H1 (cell line): ENCODE results near the gene GLT8D1. TPM values are rescaled to one million over a fixed set of nuclear protein-coding genes. Genes with fewer than 3 reads are reported as not detected.

Source experiments
- CTCF ChIA-PET: fragments of 300-600 bp; sonication (Branson Sonifier 250); formaldehyde crosslinking; loops from one replicate; lab custom pipeline; 2021; ENCODE audit not compliant: partially characterized antibody; lab: Charles Lee
- POLR2A ChIA-PET: fragments of 300-600 bp; sonication (Branson Sonifier 250); formaldehyde crosslinking; loops from one replicate; lab custom pipeline; 2021; ENCODE audit warnings: inconsistent platforms; ENCODE audit not compliant: partially characterized antibody; lab: Charles Lee
- DNase-seq, 2 experiments: peaks; one replicate each; pipeline versions ENCODE4 v3.0.0 to v3.0.0-alpha.2; 2010 to 2022; ENCODE audit warnings: low spot score in 2 of 2, low read depth in 1 of 2, mixed read lengths in 1 of 2
- FAIRE-seq: peaks from 2 replicates; lab custom pipeline; 2011; peaks lifted over from hg19 to GRCh38; lab: Jason Lieb, UNC
- H2AFZ ChIP-seq: 2 replicates; pipeline ENCODE4 v1.8.1; 2012; ENCODE audit warnings: low read length, inconsistent platforms
- H2AK5ac ChIP-seq: 2 replicates; pipeline ENCODE4 v1.6.1; 2013; ENCODE audit warnings: low read depth, low read length
- H2BK120ac ChIP-seq: replicated peaks from 2 replicates; pipeline ENCODE3; 2013; ENCODE audit warnings: low read depth, low read length, inconsistent platforms
- H2BK12ac ChIP-seq: 2 replicates; pipeline ENCODE4 v1.6.1; 2013; ENCODE audit warnings: low read depth, low read length
- H2BK15ac ChIP-seq: 2 replicates; pipeline ENCODE4 v1.6.1; 2013; ENCODE audit warnings: low read length
- H2BK20ac ChIP-seq: 2 replicates; pipeline ENCODE4 v1.6.1; 2013; ENCODE audit warnings: low read length
- H2BK5ac ChIP-seq: 2 replicates; pipeline ENCODE4 v1.6.1; 2013; ENCODE audit warnings: low read depth, low read length
- H3K14ac ChIP-seq: 2 replicates; pipeline ENCODE4 v1.6.1; 2013; ENCODE audit warnings: inconsistent platforms; ENCODE audit not compliant: insufficient read length
- H3K18ac ChIP-seq: 2 replicates; pipeline ENCODE4 v1.6.1; 2013; ENCODE audit warnings: low read length; ENCODE audit errors: extremely low read depth
- H3K23ac ChIP-seq: 2 replicates; pipeline ENCODE4 v1.6.1; 2013; ENCODE audit warnings: inconsistent platforms; ENCODE audit not compliant: insufficient read length
- H3K23me2 ChIP-seq: 2 replicates; pipeline ENCODE4 v1.6.1; 2013; ENCODE audit warnings: low read depth, low read length
- H3K27ac ChIP-seq: 2 replicates; pipeline ENCODE4 v1.6.1; 2011; ENCODE audit warnings: low read depth, low read length, inconsistent platforms
- H3K27me3 ChIP-seq, 4 experiments: replicated peaks in 1 of 4; 1 replicate in 1 of 4; 2 replicates in 3 of 4; pipeline versions ENCODE4 v1.6.1 to v1.8.1; 2011 to 2013; ENCODE audit warnings: low read length in 3 of 4, mild to moderate bottlenecking in 3 of 4, inconsistent platforms in 2 of 4, mixed read lengths in 2 of 4, moderate library complexity in 1 of 4; ENCODE audit not compliant: control insufficient read depth in 3 of 4, insufficient read depth in 3 of 4; ENCODE audit errors: extremely low read depth in 1 of 4
- H3K36me3 ChIP-seq, 4 experiments: 2 replicates each; pipeline versions ENCODE4 v1.6.1 to v1.8.1; 2011 to 2013; ENCODE audit warnings: mild to moderate bottlenecking in 4 of 4, low read length in 3 of 4, moderate library complexity in 2 of 4, control low read depth in 1 of 4, inconsistent platforms in 1 of 4; ENCODE audit not compliant: insufficient read depth in 4 of 4, control insufficient read depth in 2 of 4
- H3K4ac ChIP-seq: replicated peaks from 2 replicates; pipeline ENCODE3; 2013; ENCODE audit warnings: low read length, low read depth, mixed read lengths, inconsistent platforms; ENCODE audit not compliant: insufficient read length
- H3K4me1 ChIP-seq, 4 experiments: replicated peaks in 1 of 4; 1 replicate in 1 of 4; 2 replicates in 3 of 4; pipeline versions ENCODE4 v1.6.1 to v1.8.1; 2011 to 2013; ENCODE audit warnings: low read length in 3 of 4, inconsistent platforms in 2 of 4, mixed read lengths in 1 of 4; ENCODE audit not compliant: insufficient read depth in 4 of 4, control insufficient read depth in 3 of 4
- H3K4me2 ChIP-seq, 2 experiments: 2 replicates each; pipeline versions ENCODE4 v1.6.1 to v1.8.1; 2011 to 2013; ENCODE audit warnings: low read depth in 2 of 2, low read length in 2 of 2, control low read depth in 1 of 2, inconsistent platforms in 1 of 2, mild to moderate bottlenecking in 1 of 2; ENCODE audit not compliant: insufficient read depth in 1 of 2
- H3K4me3 ChIP-seq, 4 experiments: fragments of 200-600, 300-600 bp in 1 of 4; sonication (generic), shearing (Covaris generic), sonication (Bioruptor Twin) in 1 of 4; 2 replicates each; pipeline versions ENCODE4 v1.5.1 to v1.8.1; 2011 to 2016; ENCODE audit warnings: low read length in 4 of 4, low read depth in 3 of 4, control low read depth in 2 of 4, inconsistent platforms in 2 of 4, mild to moderate bottlenecking in 2 of 4, mixed read lengths in 1 of 4, moderate library complexity in 1 of 4; ENCODE audit not compliant: insufficient read depth in 2 of 4; ENCODE audit errors: extremely low read depth in 1 of 4
- H3K56ac ChIP-seq: replicated peaks from 2 replicates; pipeline ENCODE3; 2013; ENCODE audit warnings: low read depth, mild to moderate bottlenecking, mixed read lengths, low read length, inconsistent platforms; ENCODE audit not compliant: insufficient read length
- H3K79me1 ChIP-seq: 2 replicates; pipeline ENCODE4 v1.6.1; 2013; ENCODE audit warnings: low read depth, low read length, control low read depth
- H3K79me2 ChIP-seq, 2 experiments: 2 replicates each; pipeline versions ENCODE4 v1.6.1 to v1.8.1; 2012 to 2013; ENCODE audit warnings: low read length in 2 of 2, mild to moderate bottlenecking in 2 of 2, inconsistent platforms in 1 of 2; ENCODE audit not compliant: insufficient read depth in 2 of 2, control insufficient read depth in 1 of 2
- H3K9ac ChIP-seq, 4 experiments: replicated peaks in 1 of 4; 1 replicate in 1 of 4; 2 replicates in 3 of 4; pipeline versions ENCODE4 v1.6.1 to v1.8.1; 2011 to 2013; ENCODE audit warnings: low read depth in 3 of 4, low read length in 3 of 4, control low read depth in 2 of 4, mild to moderate bottlenecking in 2 of 4, moderate library complexity in 2 of 4, inconsistent platforms in 1 of 4; ENCODE audit errors: extremely low read depth in 1 of 4
- H3K9me3 ChIP-seq, 2 experiments: 2 replicates each; pipeline versions ENCODE4 v1.6.1 to v1.8.1; 2012 to 2013; ENCODE audit warnings: mild to moderate bottlenecking in 2 of 2, moderate library complexity in 2 of 2, control low read depth in 1 of 2, inconsistent platforms in 1 of 2, low read depth in 1 of 2, low read length in 1 of 2, mixed read lengths in 1 of 2; ENCODE audit not compliant: insufficient read depth in 2 of 2
- H4K20me1 ChIP-seq, 2 experiments: replicated peaks in 1 of 2; 2 replicates each; pipeline versions ENCODE3 to v1.8.1; 2011 to 2013; ENCODE audit warnings: inconsistent platforms in 2 of 2, low read length in 2 of 2, mild to moderate bottlenecking in 1 of 2; ENCODE audit not compliant: insufficient read depth in 2 of 2, control insufficient read depth in 1 of 2
- H4K5ac ChIP-seq: 2 replicates; pipeline ENCODE4 v1.6.1; 2013; ENCODE audit warnings: low read length, low read depth, mixed read lengths, inconsistent platforms; ENCODE audit not compliant: insufficient read length
- H4K8ac ChIP-seq: 2 replicates; pipeline ENCODE4 v1.8.0; 2013; ENCODE audit warnings: mild to moderate bottlenecking, moderate library complexity, low read length, inconsistent platforms; ENCODE audit not compliant: insufficient read depth; ENCODE audit errors: extremely low read depth
- H4K91ac ChIP-seq: replicated peaks from 2 replicates; pipeline ENCODE3; 2013; ENCODE audit warnings: low read length, mixed read lengths, inconsistent platforms; ENCODE audit not compliant: insufficient read length
- ASH2L ChIP-seq: fragments of 200-600, 300-600 bp; sonication (generic); IDR thresholded peaks from one replicate; pipeline ENCODE4 v1.7.1; 2017; ENCODE audit warnings: low read length
- ATF2 ChIP-seq: IDR thresholded peaks from 2 replicates; pipeline ENCODE4 v1.6.1; 2012; ENCODE audit warnings: low read length, inconsistent platforms
- BACH1 ChIP-seq: IDR thresholded peaks from 2 replicates; pipeline ENCODE4 v1.6.1; 2012; ENCODE audit warnings: low read length, improper control_type of control experiment
- E2F6 ChIP-seq: IDR thresholded peaks from 2 replicates; pipeline ENCODE4 v1.6.1; 2012; ENCODE audit warnings: inconsistent platforms
- EZH2 ChIP-seq: fragments of 200-600 bp; sonication (generic); IDR thresholded peaks from 2 replicates; pipeline ENCODE4 v1.7.1; 2012; ENCODE audit warnings: low read depth, mild to moderate bottlenecking, moderate library complexity, low read length, inconsistent platforms; ENCODE audit not compliant: severe bottlenecking
- GTF2F1 ChIP-seq: IDR thresholded peaks from 2 replicates; pipeline ENCODE4 v1.6.1; 2012; ENCODE audit warnings: low read depth, low read length, improper control_type of control experiment, borderline replicate concordance
- KDM4A ChIP-seq: IDR thresholded peaks from one replicate; pipeline ENCODE4 v1.7.1; 2012; ENCODE audit warnings: low read depth, mild to moderate bottlenecking, moderate library complexity, low read length, inconsistent platforms; ENCODE audit not compliant: severe bottlenecking
- NANOG ChIP-seq: IDR thresholded peaks from 2 replicates; pipeline ENCODE4 v1.6.1; 2011; ENCODE audit warnings: low read length, low read depth, mild to moderate bottlenecking, inconsistent platforms; ENCODE audit not compliant: insufficient read depth, poor library complexity, severe bottlenecking
- POLR2A ChIP-seq, 2 experiments: IDR thresholded peaks; 1 replicate in 1 of 2; 2 replicates in 1 of 2; pipeline ENCODE4 v1.6.1; 2011; ENCODE audit warnings: low read depth in 2 of 2, low read length in 2 of 2, mild to moderate bottlenecking in 2 of 2; ENCODE audit errors: control extremely low read depth in 1 of 2
- POU5F1 ChIP-seq: IDR thresholded peaks from 2 replicates; pipeline ENCODE4 v1.6.1; 2011; ENCODE audit warnings: low read depth, mild to moderate bottlenecking, low read length, moderate library complexity
- SUZ12 ChIP-seq: fragments of 200-600 bp; sonication (generic); IDR thresholded peaks from 2 replicates; pipeline ENCODE4 v1.6.1; 2012; ENCODE audit warnings: mild to moderate bottlenecking, inconsistent platforms, low read length, moderate library complexity, mixed read lengths
- TEAD4 ChIP-seq: IDR thresholded peaks from 2 replicates; pipeline ENCODE4 v1.6.1; 2012; ENCODE audit warnings: low read depth, low read length, inconsistent platforms, mixed read lengths
- WGBS, 2 experiments: shearing (Covaris generic) in 1 of 2; methylation state at CpG; one replicate each; pipeline versions ENCODE4 v1.1.6 to v1.1.7; 2013 to 2015; ENCODE audit warnings: low lambda C conversion rate in 2 of 2, mixed read lengths in 2 of 2, inconsistent platforms in 1 of 2, low coverage in 1 of 2, missing lambda C conversion rate in 1 of 2; ENCODE audit not compliant: insufficient replicate concordance in 2 of 2, insufficient coverage in 1 of 2, insufficient read length in 1 of 2; ENCODE audit errors: extremely low coverage in 1 of 2, missing lambda C conversion rate in 1 of 2; 5-methylcytosine and 5-hydroxymethylcytosine counted together
- polyA plus RNA-seq, 7 experiments: library from polyadenylated mRNA; depleted of rRNA in 3 of 7; stranded (reverse) in 5 of 7; unstranded in 2 of 7; fragments of >200 nt in 5 of 7; fragments of 200-250 nt in 2 of 7; gene quantifications; 1 replicate in 5 of 7; 2 replicates in 1 of 7; 4 replicates in 1 of 7; pipeline versions ENCODE4 v1.2.1 to v1.2.3, GENCODE V29; 2011 to 2013; ENCODE audit warnings: missing spikeins in 2 of 7, mixed read lengths in 2 of 7
- total RNA-seq: library from RNA; stranded (reverse); fragmentation: NEBNext Ultra II Directional; extraction: Animal tissue kit (Norgen Biotek cat#: 25700); gene quantifications from 2 replicates; pipeline ENCODE4 v1.2.1, GENCODE V29; 2021
- TF ChIP-seq, protein P1 (sequence below): IDR thresholded peaks from 2 replicates; pipeline ENCODE4 v1.6.1; 2012; ENCODE audit warnings: inconsistent platforms

The GLT8D1 gene
- total and polyA plus RNA-seq, 2 of the 8 experiments (the other 6 are each of a cell fraction or from before 2014, with no cell fraction given): 29.0 to 33.6 TPM

- no peak overlapping the region for H3K4ac ChIP-seq
- H3K23me2 ChIP-seq: no peaks in the 10 kb centered on the region
- H3K79me2 ChIP-seq: no peaks in the 10 kb centered on the region
- DNase-seq: no peak
- H3K14ac ChIP-seq: no peak overlapping the region
- H3K9me3 ChIP-seq: no peaks in the 10 kb centered on the region
- no peak overlapping the region for H2BK15ac ChIP-seq
- no peak overlapping the region for H2AK5ac ChIP-seq
- H3K79me1 ChIP-seq: no peaks in the 10 kb centered on the region
- H4K20me1 ChIP-seq: no peaks in the 10 kb centered on the region
- H2BK20ac ChIP-seq: no peak overlapping the region
- no peak overlapping the region for H3K4me2 ChIP-seq
- ChIA-PET CTCF (no interaction called here), POLR2A (no interaction called here)
- H2BK120ac ChIP-seq: no peak overlapping the region
- no peak overlapping the region for H3K9ac ChIP-seq
- WGBS, 2 experiments: 95% methylated on average over 7 of the region's 7 CpGs; no CpG with 5 or more reads in 1 of the 2 experiments
- H2AFZ ChIP-seq: no peak overlapping the region
- no peak overlapping the region for H2BK5ac ChIP-seq
- FAIRE-seq: no peak
- no peak overlapping the region for H3K27ac ChIP-seq
- no peak overlapping the region for H3K56ac ChIP-seq
- no peak overlapping the region for H3K23ac ChIP-seq
- no peak overlapping the region for H4K5ac ChIP-seq
- H3K4me3 ChIP-seq: no peak overlapping the region
- no peaks in the 10 kb centered on the region for H3K4me1 ChIP-seq
- no peak overlapping the region for H3K18ac ChIP-seq
- H3K27me3 ChIP-seq: no peaks in the 10 kb centered on the region
- H3K36me3 ChIP-seq: no peaks in the 10 kb centered on the region; a peak in 1 of 8 replicates
- no peak overlapping the region for H4K8ac ChIP-seq
- H2BK12ac ChIP-seq: no peak overlapping the region
- no peak overlapping the region for H4K91ac ChIP-seq
- TF ChIP-seq POLR2A (IDR thresholded peaks at IDR 0.05; ENCODE audit: control extremely low read depth in 1 of 2, low read depth in 2 of 2, low read length in 2 of 2): no peak
- no peak for TF ChIP-seq SUZ12
- TF ChIP-seq, protein P1, sequence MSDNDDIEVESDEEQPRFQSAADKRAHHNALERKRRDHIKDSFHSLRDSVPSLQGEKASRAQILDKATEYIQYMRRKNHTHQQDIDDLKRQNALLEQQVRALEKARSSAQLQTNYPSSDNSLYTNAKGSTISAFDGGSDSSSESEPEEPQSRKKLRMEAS: no peak
- no peak for TF ChIP-seq EZH2
- no peak for TF ChIP-seq ATF2
- no peak for TF ChIP-seq KDM4A
- TF ChIP-seq ASH2L: no peak
- no peak for TF ChIP-seq NANOG
- no peak for TF ChIP-seq E2F6
- TF ChIP-seq BACH1: no peak
- TF ChIP-seq TEAD4: no peak
- no peak for TF ChIP-seq GTF2F1
- no peak for TF ChIP-seq POU5F1
Measured at GRCh38 chr3:52722491-52722890, 16.9 kb upstream of the GLT8D1 start.
